ENCODE results near the gene GALNT5. TPM values are rescaled to one million over a fixed set of nuclear protein-coding genes. Genes with fewer than 3 reads are reported as not detected.
"Not testable (repeated sequence)": the region's sequence is repeated elsewhere in the genome, so short reads cannot be mapped to it uniquely, and the experiment has no call there.

The GALNT5 gene
- total and polyA plus RNA-seq, 2 donors (not counting 3 experiments of a cell fraction or from before 2014, with no cell fraction given), result not detected

- Histone ChIP-seq H3K79me2 (ENCODE audit: control insufficient read depth, insufficient read depth, low read length) (no peaks in the 10 kb centered on the region), H3K9me1 (replicated peaks; ENCODE audit: control insufficient read depth, extremely low read depth, insufficient read depth, low read length) (no peaks in the 10 kb centered on the region), H2AFZ (ENCODE audit: low read depth, low read length) (no peak overlapping the region), H3K4me2 (ENCODE audit: insufficient read depth, low read length) (no peak overlapping the region), H3K9me3 (replicated peaks; ENCODE audit: control insufficient read depth, insufficient read depth, low read length) (no peaks in the 10 kb centered on the region), H3K4me1 (ENCODE audit: control insufficient read depth, extremely low read depth, insufficient read depth, low read length) (no peaks in the 10 kb centered on the region), H3K9ac (replicated peaks; ENCODE audit: extremely low read depth, insufficient read depth, low read length) (no peak overlapping the region), H3K27me3 (ENCODE audit: control insufficient read depth in 2 of 2, insufficient read depth in 2 of 2, low read length in 2 of 2) (no peaks in the 10 kb centered on the region), H4K20me1 (replicated peaks; ENCODE audit: control insufficient read depth, extremely low read depth, insufficient read depth, low read length) (no peaks in the 10 kb centered on the region), H3K27ac (ENCODE audit: insufficient read depth, low read depth, low read length) (no peak overlapping the region), H3K4me3 (replicated peaks in 1 of 3; ENCODE audit: insufficient read depth in 1 of 3, low read depth in 1 of 3, low read length in 3 of 3) (no peak overlapping the region), H3K36me3 (ENCODE audit: control insufficient read depth in 2 of 2, extremely low read depth in 1 of 2, insufficient read depth in 2 of 2, low read length in 2 of 2) (no peaks in the 10 kb centered on the region)
- intact Hi-C loops (cut with micrococcal nuclease), result no loop called here
- TF ChIP-seq EZH2 (IDR thresholded peaks at IDR 0.05; ENCODE audit: borderline replicate concordance, low read depth, low read length, severe bottlenecking) (no peak), FOS (IDR thresholded peaks at IDR 0.05; ENCODE audit: borderline replicate concordance, insufficient read depth, low read length) (no peak)
- no peak for DNase-seq (ENCODE audit: low read depth, low spot score)
- FAIRE-seq, result no peak
- dilution Hi-C loops (cut with MboI; ENCODE audit: extremely low pct_ligation_motif_present, low sequenced_read_pairs), result no loop called here
- ChIA-PET POLR2A (no interaction called here), CTCF (no interaction called here)
- no TSS peak for BruUV-seq (replicated peaks)
Observed at GRCh38 chr2:157339965-157340655, 82.6 kb downstream of the GALNT5 start.

- H3K27me3 ChIP-seq (ENCODE audit: control insufficient read depth in 2 of 2, insufficient read depth in 2 of 2, low read length in 2 of 2); POLR2A ChIA-PET; FAIRE-seq; CTCF ChIA-PET; H3K4me2 ChIP-seq (ENCODE audit: insufficient read depth, low read length); H3K4me1 ChIP-seq (ENCODE audit: control insufficient read depth, extremely low read depth, insufficient read depth, low read length); DNase-seq (ENCODE audit: low read depth, low spot score); H3K27ac ChIP-seq (ENCODE audit: insufficient read depth, low read depth, low read length); BruUV-seq (replicated peaks); intact Hi-C loops (cut with micrococcal nuclease); H3K9me3 ChIP-seq (replicated peaks; ENCODE audit: control insufficient read depth, insufficient read depth, low read length); H3K79me2 ChIP-seq (ENCODE audit: control insufficient read depth, insufficient read depth, low read length); H2AFZ ChIP-seq (ENCODE audit: low read depth, low read length); H3K9ac ChIP-seq (replicated peaks; ENCODE audit: extremely low read depth, insufficient read depth, low read length); H3K36me3 ChIP-seq (ENCODE audit: control insufficient read depth in 2 of 2, extremely low read depth in 1 of 2, insufficient read depth in 2 of 2, low read length in 2 of 2); H3K4me3 ChIP-seq (replicated peaks in 1 of 3; ENCODE audit: insufficient read depth in 1 of 3, low read depth in 1 of 3, low read length in 3 of 3); dilution Hi-C loops (cut with MboI; ENCODE audit: extremely low pct_ligation_motif_present, low sequenced_read_pairs); H3K9me1 ChIP-seq (replicated peaks; ENCODE audit: control insufficient read depth, extremely low read depth, insufficient read depth, low read length); H4K20me1 ChIP-seq (replicated peaks; ENCODE audit: control insufficient read depth, extremely low read depth, insufficient read depth, low read length): not testable (repeated sequence)
Observed at GRCh38 chr2:157341381-157341780, 83.9 kb downstream of the GALNT5 start.
